HFF-Myc (cell line): ENCODE measurements around the gene KIAA1671.

Source experiments
- DNase-seq: peaks from one replicate; pipeline ENCODE4 v3.0.0-alpha.2; 2011; ENCODE audit warnings: low read depth; ENCODE audit errors: extremely low read depth
- H3K4me3 ChIP-seq: replicated peaks from 2 replicates; pipeline ENCODE4 v1.5.1; 2011; ENCODE audit warnings: low read depth, mild to moderate bottlenecking, control low read depth, low read length
- TF ChIP-seq, protein P1 (sequence below): IDR thresholded peaks from 2 replicates; pipeline ENCODE4 v1.5.1; 2012; ENCODE audit warnings: mild to moderate bottlenecking, low read depth, low read length, control low read depth; ENCODE audit errors: missing control alignments

KIAA1671 gene

DNA sequence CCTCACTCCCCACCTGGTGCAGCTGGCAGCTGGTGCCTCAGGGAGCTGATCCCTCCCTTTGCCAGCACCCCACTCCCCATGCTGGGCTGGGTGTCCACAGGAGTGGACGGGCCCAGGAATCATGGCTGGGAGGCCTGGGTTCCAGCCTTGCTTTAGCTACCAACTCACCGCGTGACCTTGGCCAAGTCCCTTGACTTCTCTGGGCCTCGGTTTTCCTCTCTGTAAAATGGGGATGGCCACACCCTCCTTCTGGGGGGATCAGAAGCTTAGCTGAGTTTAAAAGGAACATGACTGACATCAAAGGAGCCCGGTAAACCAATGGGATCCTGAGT is 116.9 kb downstream of the KIAA1671 start:
- H3K4me3 ChIP-seq, result no peak overlapping the region
- DNase-seq, result no peak
- TF ChIP-seq, protein P1, sequence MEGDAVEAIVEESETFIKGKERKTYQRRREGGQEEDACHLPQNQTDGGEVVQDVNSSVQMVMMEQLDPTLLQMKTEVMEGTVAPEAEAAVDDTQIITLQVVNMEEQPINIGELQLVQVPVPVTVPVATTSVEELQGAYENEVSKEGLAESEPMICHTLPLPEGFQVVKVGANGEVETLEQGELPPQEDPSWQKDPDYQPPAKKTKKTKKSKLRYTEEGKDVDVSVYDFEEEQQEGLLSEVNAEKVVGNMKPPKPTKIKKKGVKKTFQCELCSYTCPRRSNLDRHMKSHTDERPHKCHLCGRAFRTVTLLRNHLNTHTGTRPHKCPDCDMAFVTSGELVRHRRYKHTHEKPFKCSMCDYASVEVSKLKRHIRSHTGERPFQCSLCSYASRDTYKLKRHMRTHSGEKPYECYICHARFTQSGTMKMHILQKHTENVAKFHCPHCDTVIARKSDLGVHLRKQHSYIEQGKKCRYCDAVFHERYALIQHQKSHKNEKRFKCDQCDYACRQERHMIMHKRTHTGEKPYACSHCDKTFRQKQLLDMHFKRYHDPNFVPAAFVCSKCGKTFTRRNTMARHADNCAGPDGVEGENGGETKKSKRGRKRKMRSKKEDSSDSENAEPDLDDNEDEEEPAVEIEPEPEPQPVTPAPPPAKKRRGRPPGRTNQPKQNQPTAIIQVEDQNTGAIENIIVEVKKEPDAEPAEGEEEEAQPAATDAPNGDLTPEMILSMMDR, result no peak

DNA sequence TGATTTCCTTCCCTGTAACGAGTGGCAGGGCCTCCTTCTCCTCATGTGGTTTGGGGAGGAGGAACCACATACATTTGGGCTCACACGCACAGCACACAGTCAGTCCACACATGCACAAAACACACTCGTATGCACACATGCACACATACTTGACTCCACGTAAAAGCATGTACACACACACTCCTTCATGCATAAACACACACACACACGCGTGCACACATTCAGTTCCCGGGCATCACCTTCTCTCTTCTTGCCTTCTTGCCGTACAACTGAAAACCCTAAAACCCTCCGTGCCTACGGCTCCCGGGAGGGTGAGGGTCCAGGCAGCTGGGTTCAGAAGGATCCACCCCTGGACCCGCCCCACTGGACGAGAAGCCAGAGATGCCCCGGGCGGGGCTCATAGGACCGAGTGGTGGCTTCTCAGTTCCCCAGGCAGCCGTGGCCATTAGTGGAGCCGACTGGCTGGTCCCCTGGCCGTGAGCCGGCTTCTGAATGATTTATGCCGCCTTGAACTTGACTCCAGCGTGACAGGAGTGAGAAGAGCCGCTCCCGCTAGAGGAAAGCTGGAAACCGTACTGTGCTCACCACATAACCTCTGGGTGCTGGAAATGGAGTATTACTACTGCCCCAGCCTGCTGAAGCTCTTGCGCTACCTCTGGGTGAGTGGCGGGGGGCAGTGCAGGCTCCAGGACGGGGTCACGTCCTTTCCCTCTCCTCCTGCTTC is 117.4 kb downstream of the KIAA1671 start:
- TF ChIP-seq, protein P1, result no peak
- no peak overlapping the region for H3K4me3 ChIP-seq
- no peak for DNase-seq

DNA sequence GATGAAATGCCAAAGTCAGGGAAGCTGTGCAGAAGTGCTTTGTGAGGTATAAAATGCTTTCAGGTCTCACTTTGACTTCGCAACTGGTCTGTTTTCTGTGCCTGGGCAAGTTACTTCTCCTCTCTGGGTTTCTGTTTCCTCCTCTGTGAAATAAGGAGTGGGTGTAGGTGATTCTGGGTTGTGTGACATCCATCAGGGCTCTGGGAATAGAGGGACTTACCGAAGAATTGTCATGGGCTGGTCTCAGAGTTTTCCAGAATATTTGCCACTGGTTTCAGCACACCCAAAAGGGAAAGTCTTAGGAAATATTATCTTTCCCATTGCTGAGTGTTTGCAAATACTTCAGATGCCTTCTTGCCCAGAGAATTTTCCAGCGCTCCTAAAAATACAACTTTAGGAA is 118.4 kb downstream of the KIAA1671 start:
- H3K4me3 ChIP-seq, result no peak overlapping the region
- TF ChIP-seq, protein P1, result no peak
- DNase-seq, result no peak

DNA sequence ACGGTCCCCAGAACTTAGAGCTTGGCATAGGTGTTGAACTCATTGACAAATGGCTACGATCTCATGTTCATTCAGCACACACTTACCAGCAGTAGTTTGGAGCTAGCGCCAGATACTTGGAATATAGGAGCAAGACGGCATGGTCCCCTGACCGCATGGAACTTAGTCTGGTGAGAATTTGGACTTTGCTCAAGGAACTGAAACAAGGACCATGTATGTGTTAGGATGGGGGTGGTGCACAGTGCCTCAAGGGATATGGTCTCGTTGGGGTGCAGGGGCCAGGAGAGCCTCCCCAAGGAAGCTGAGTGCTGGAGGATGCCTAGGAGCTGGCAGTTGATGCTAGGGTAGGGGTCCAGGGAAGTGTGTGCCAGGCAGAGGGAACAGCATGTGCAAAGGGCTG is 119.2 kb downstream of the KIAA1671 start:
- TF ChIP-seq, protein P1, result no peak
- no peak for DNase-seq
- no peak overlapping the region for H3K4me3 ChIP-seq

DNA sequence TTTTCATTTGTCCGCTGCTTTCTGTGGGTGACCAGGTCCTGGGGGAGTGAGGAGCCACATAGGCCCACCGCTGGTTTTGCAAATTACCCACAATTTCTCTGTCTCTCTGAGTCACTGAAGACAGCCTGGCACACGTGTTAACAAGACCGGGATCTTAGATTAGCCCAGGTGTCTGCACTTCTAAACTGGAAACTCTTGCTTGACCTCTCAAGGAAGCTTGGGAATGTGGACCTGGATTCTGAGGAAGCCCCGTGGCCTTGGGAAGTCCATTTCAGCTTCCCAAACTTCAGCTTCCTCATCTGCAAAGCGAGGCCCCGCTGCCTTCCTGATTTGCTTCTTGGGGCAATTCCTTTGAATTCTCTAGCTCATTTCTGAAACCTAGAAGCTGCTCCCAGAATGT is 119.9 kb downstream of the KIAA1671 start:
- no peak for DNase-seq
- TF ChIP-seq, protein P1, result no peak
- H3K4me3 ChIP-seq, result no peak overlapping the region

DNA sequence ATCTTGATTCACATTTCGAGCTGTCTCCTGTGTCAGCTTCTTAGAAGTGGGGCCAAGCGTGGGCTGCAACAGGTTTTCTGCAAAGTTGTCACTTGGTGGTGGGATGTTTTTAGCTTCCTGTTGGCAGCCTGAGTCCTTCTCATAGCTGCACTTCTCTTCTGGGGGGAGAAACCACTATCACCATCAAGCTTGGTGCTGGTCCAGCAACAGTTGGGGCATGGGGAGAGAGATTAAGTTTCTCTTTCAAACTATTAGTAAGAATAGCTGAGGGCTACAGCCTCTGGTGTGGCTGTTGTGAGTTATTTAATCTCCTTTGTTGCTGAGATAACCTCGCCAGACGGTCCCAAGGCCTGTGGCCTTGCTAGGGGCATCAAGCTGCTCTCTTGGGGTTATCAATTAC is 123.8 kb downstream of the KIAA1671 start:
- H3K4me3 ChIP-seq, result no peak overlapping the region
- TF ChIP-seq, protein P1, result no peak
- DNase-seq, result no peak

DNA sequence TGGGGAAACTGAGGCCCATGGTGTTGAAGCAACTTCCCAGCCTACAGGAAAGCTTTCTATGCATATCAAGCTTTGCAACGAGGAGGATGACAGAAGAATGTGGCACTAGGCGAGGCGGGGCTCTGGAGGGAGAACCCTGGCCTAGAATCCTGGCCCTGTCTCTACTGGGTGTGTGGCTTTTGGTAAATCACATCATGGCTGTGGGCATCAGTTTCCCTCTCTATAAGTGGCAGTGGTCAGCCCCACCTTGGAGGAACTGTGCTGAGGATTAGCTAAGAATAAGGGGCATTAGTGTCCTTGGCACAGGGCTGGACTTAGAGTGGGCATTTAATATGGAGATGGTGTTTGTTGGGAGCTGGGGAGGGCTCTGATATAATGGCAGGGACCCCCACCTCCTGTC is 124.5 kb downstream of the KIAA1671 start:
- H3K4me3 ChIP-seq, result no peak overlapping the region
- no peak for DNase-seq
- TF ChIP-seq, protein P1, result no peak
